Aorta (tissue), 5 donors: Measurements from ENCODE around the gene PTCD3. TPM values are rescaled to one million over a fixed set of nuclear protein-coding genes. Genes with fewer than 3 reads are reported as not detected.

Source experiments
- ATAC-seq: fragments of 200-7000 bp; cut with Tn5 transposase; one replicate; pipeline ENCODE4 v1.9.1; 2022; ENCODE audit warnings: moderate library complexity; ENCODE audit not compliant: low FRiP score
- DNase-seq, 2 donors: peaks; one replicate each; pipeline ENCODE4 v3.0.0-alpha.2; 2020
- H3K27ac ChIP-seq, 2 donors: one replicate each; pipeline ENCODE4 v1.5.1; 2013; ENCODE audit warnings: low read length in 2 of 2, mild to moderate bottlenecking in 2 of 2, moderate library complexity in 2 of 2, control low read depth in 1 of 2, inconsistent platforms in 1 of 2, low read depth in 1 of 2
- H3K27me3 ChIP-seq, 2 donors: one replicate each; pipeline ENCODE4 v1.6.1; 2013; ENCODE audit warnings: control low read depth in 1 of 2, low read length in 1 of 2, mild to moderate bottlenecking in 1 of 2, moderate library complexity in 1 of 2; ENCODE audit not compliant: insufficient read depth in 2 of 2, control insufficient read depth in 1 of 2
- H3K36me3 ChIP-seq, 2 donors: one replicate each; pipeline ENCODE4 v1.6.1; 2013; ENCODE audit warnings: control low read depth in 1 of 2, low read length in 1 of 2, mild to moderate bottlenecking in 1 of 2; ENCODE audit not compliant: insufficient read depth in 2 of 2, control insufficient read depth in 1 of 2
- H3K4me1 ChIP-seq, 2 donors: one replicate each; pipeline ENCODE4 v1.6.1; 2013; ENCODE audit warnings: low read length in 2 of 2, control low read depth in 1 of 2, mild to moderate bottlenecking in 1 of 2, moderate library complexity in 1 of 2; ENCODE audit not compliant: insufficient read depth in 2 of 2, control insufficient read depth in 1 of 2
- H3K4me3 ChIP-seq, 2 donors: one replicate each; pipeline ENCODE4 v1.5.1; 2013; ENCODE audit warnings: low read length in 2 of 2, control low read depth in 1 of 2, mild to moderate bottlenecking in 1 of 2
- H3K9me3 ChIP-seq: one replicate; pipeline ENCODE4 v1.6.1; 2013; ENCODE audit warnings: mild to moderate bottlenecking, low read length; ENCODE audit not compliant: control insufficient read depth
- WGBS, 2 donors: extraction: QIAGEN DNeasy Blood & Tissue Kit; methylation state at CpG; one replicate each; pipeline ENCODE4 v1.1.7; 2013; 5-methylcytosine and 5-hydroxymethylcytosine counted together
- intact Hi-C, 2 donors: fragments of 100-400 bp; cut with DNase I; formaldehyde crosslinking; loops; one replicate each; pipeline versions ENCODE4 v1.14.2 to v1.15.0; 2022
- polyA plus RNA-seq, 2 donors: library from polyadenylated mRNA; stranded (reverse); fragments of 200-250 nt; gene quantifications; one replicate each; pipeline ENCODE4 v1.2.3, GENCODE V29; 2013
- total RNA-seq, 2 donors: library from RNA; stranded (reverse); fragmentation: NEBNext Ultra II Directional; extraction: Animal tissue kit (Norgen Biotek cat#: 25700); gene quantifications; one replicate each; pipeline ENCODE4 v1.2.1, GENCODE V29; 2021
- donor health status: healthy with polysubstance abuse.
- donor health status: Bipolar disorder and iron deficiency.
- donor health status: DM: no; HTN: no; CAD: no.
- donor health status: DM: no; HTN: no; CAD: no.
- donor health status: DM: yes; HTN: yes; CAD: no.

PTCD3 gene
- total and polyA plus RNA-seq, 4 donors, result 4.4 to 86.3 (median 53.3) TPM

GRCh38 chr2:86143926-86144685 is 38.1 kb downstream of the PTCD3 start:
- peaks cover 11 to 16% of the 10 kb centered on the region in 2 donors for H3K36me3 ChIP-seq
- ATAC-seq (no peak), DNase-seq (no peak)
- 74 to 76% methylated on average over 14 of the region's 14 CpGs for WGBS, 2 donors
- H3K27me3 ChIP-seq, result no peaks in the 10 kb centered on the region
- no peaks in the 10 kb centered on the region for H3K9me3 ChIP-seq
- no peak overlapping the region for H3K4me3 ChIP-seq
- no peaks in the 10 kb centered on the region for H3K4me1 ChIP-seq
- H3K27ac ChIP-seq, result no peak overlapping the region
- intact Hi-C loops, result no loop called here

- DNase-seq, result no peak
- Histone ChIP-seq H3K4me3 (no peak overlapping the region), H3K36me3 (peaks cover 11 to 16% of the 10 kb centered on the region in 2 donors), H3K27ac (no peak overlapping the region), H3K4me1 (no peaks in the 10 kb centered on the region), H3K27me3 (no peaks in the 10 kb centered on the region), H3K9me3 (no peaks in the 10 kb centered on the region)
- ATAC-seq, result no peak
- WGBS, 2 donors, result 86 to 87% methylated on average over 2 of the region's 2 CpGs
- intact Hi-C loops, result no loop called here
These were observed 41.8 kb downstream of the PTCD3 start for GRCh38 chr2:86147793-86148192.

GRCh38 chr2:86150502-86150901 is 44.5 kb downstream of the PTCD3 start:
- H3K4me1 ChIP-seq, result no peaks in the 10 kb centered on the region
- H3K27me3 ChIP-seq, result no peaks in the 10 kb centered on the region
- DNase-seq (no peak), ATAC-seq (no peak)
- 85 to 90% methylated on average over 2 of the region's 2 CpGs for WGBS, 2 donors
- no peaks in the 10 kb centered on the region for H3K9me3 ChIP-seq
- H3K27ac ChIP-seq, result no peak overlapping the region
- H3K36me3 ChIP-seq, result peaks cover 8 to 10% of the 10 kb centered on the region in 2 donors
- H3K4me3 ChIP-seq, result no peak overlapping the region
- intact Hi-C loops, result no loop called here

- ATAC-seq (no peak), DNase-seq (no peak)
- intact Hi-C loops, result no loop called here
- no peaks in the 10 kb centered on the region for H3K4me1 ChIP-seq
- H3K4me3 ChIP-seq, result no peak overlapping the region
- WGBS, 2 donors, result 79 to 85% methylated on average over 2 of the region's 2 CpGs
- no peak overlapping the region for H3K27ac ChIP-seq
- peaks cover 10 to 13% of the 10 kb centered on the region in 2 donors for H3K36me3 ChIP-seq
- H3K27me3 ChIP-seq, result no peaks in the 10 kb centered on the region
- no peaks in the 10 kb centered on the region for H3K9me3 ChIP-seq
These were observed 51.0 kb downstream of the PTCD3 start for GRCh38 chr2:86157009-86157556.

GRCh38 chr2:86158286-86158685 is 52.3 kb downstream of the PTCD3 start:
- WGBS, 2 donors, result 85 to 88% methylated on average over 4 of the region's 4 CpGs
- intact Hi-C loops, result no loop called here
- no peaks in the 10 kb centered on the region for H3K4me1 ChIP-seq
- ATAC-seq (no peak), DNase-seq (no peak)
- H3K27ac ChIP-seq, result no peak overlapping the region
- no peak overlapping the region for H3K4me3 ChIP-seq
- H3K27me3 ChIP-seq, result no peaks in the 10 kb centered on the region
- H3K9me3 ChIP-seq, result no peaks in the 10 kb centered on the region
- H3K36me3 ChIP-seq, result peaks cover 13% of the 10 kb centered on the region in 2 donors

- Histone ChIP-seq H3K9me3 (no peaks in the 10 kb centered on the region), H3K4me3 (no peak overlapping the region), H3K36me3 (peaks cover 10 to 15% of the 10 kb centered on the region in 2 donors), H3K27me3 (no peaks in the 10 kb centered on the region), H3K4me1 (no peaks in the 10 kb centered on the region), H3K27ac (no peak overlapping the region)
- ATAC-seq, result no peak
- DNase-seq, result no peak
- WGBS, 2 donors, result 90 to 93% methylated on average over 6 of the region's 6 CpGs
- intact Hi-C loops, result no loop called here
These were observed 54.3 kb downstream of the PTCD3 start for GRCh38 chr2:86160156-86160952.

- H3K27me3 ChIP-seq, result no peaks in the 10 kb centered on the region
- intact Hi-C loops, result no loop called here
- no peak for DNase-seq
- no peak for ATAC-seq
- H3K9me3 ChIP-seq, result no peaks in the 10 kb centered on the region
- H3K27ac ChIP-seq, result no peak overlapping the region
- WGBS, 2 donors, result 96 to 98% methylated on average over 4 of the region's 4 CpGs
- H3K4me1 ChIP-seq, result no peaks in the 10 kb centered on the region
- no peak overlapping the region for H3K4me3 ChIP-seq
- peaks cover 3 to 4% of the 10 kb centered on the region in 2 donors for H3K36me3 ChIP-seq
These were observed 64.4 kb downstream of the PTCD3 start for GRCh38 chr2:86170449-86170848.

- Histone ChIP-seq H3K4me3 (no peak overlapping the region), H3K4me1 (no peaks in the 10 kb centered on the region), H3K9me3 (no peaks in the 10 kb centered on the region), H3K36me3 (peaks cover 3 to 4% of the 10 kb centered on the region in 2 donors), H3K27me3 (no peaks in the 10 kb centered on the region), H3K27ac (no peak overlapping the region)
- DNase-seq (no peak), ATAC-seq (no peak)
- WGBS, 2 donors, result 83 to 85% methylated on average over 3 of the region's 3 CpGs
- intact Hi-C loops, result no loop called here
These were observed 65.3 kb downstream of the PTCD3 start for GRCh38 chr2:86171295-86171694.
